ENCODE results near the gene CNTRL. TPM values are rescaled to one million over a fixed set of nuclear protein-coding genes. Genes with fewer than 3 reads are reported as not detected.
"Not testable (repeated sequence)": the region's sequence is repeated elsewhere in the genome, so short reads cannot be mapped to it uniquely, and the experiment has no call there.

CNTRL gene
- total and polyA plus RNA-seq, 2 donors (not counting 1 experiment from before 2014, with no cell fraction given), result 40.0 to 146 TPM

- H3K9me3 Mint-ChIP-seq (ENCODE audit: insufficient read depth); H3K36me3 ChIP-seq (replicated peaks in 1 of 2; ENCODE audit: control extremely low read depth in 1 of 2, control insufficient read depth in 1 of 2, extremely low read depth in 1 of 2, insufficient read depth in 2 of 2, low read length in 1 of 2); H3K27ac ChIP-seq (ENCODE audit: low read length in 2 of 2); H3K27ac Mint-ChIP-seq; H3K79me2 ChIP-seq (ENCODE audit: control insufficient read depth, insufficient read depth, low read length); H3K4me3 Mint-ChIP-seq; H4K20me1 ChIP-seq (ENCODE audit: control insufficient read depth, insufficient read depth, low read length, poor library complexity, severe bottlenecking); intact Hi-C loops (cut with micrococcal nuclease); H3K4me1 Mint-ChIP-seq; H3K4me2 ChIP-seq (replicated peaks; ENCODE audit: low read depth, low read length, poor library complexity, severe bottlenecking); ATAC-seq (ENCODE audit: low read depth); H2AFZ ChIP-seq (ENCODE audit: insufficient read depth, low read depth, low read length, poor library complexity, severe bottlenecking); H3K4me1 ChIP-seq (ENCODE audit: control insufficient read depth in 2 of 2, insufficient read depth in 2 of 2, low read length in 2 of 2); H3K9ac ChIP-seq (ENCODE audit: low read length); H3K27me3 Mint-ChIP-seq; POLR2A ChIA-PET; H3K4me3 ChIP-seq (ENCODE audit: control extremely low read depth in 1 of 5, extremely low read depth in 1 of 5, insufficient read depth in 1 of 5, low read depth in 2 of 5, low read length in 4 of 5); H3K9me3 ChIP-seq (ENCODE audit: control extremely low read depth in 1 of 3, control insufficient read depth in 2 of 3, insufficient read depth in 1 of 3, low read length in 2 of 3); H3K27me3 ChIP-seq (replicated peaks in 1 of 4; ENCODE audit: control extremely low read depth in 1 of 4, control insufficient read depth in 3 of 4, insufficient read depth in 4 of 4, low read length in 3 of 4); DNase-seq: not testable (repeated sequence)
- CTCF ChIA-PET, result interaction anchor here (0.5 to 2.3 kb wide), 6 partner anchors 12 to 339 kb away, joined by 3 to 8 read pairs (median 3); no protein-coding TSS in a partner anchor
Measured at GRCh38 chr9:121035717-121036116, 39.0 kb upstream of the CNTRL start.

- H3K9me3 ChIP-seq (ENCODE audit: control extremely low read depth in 1 of 3, control insufficient read depth in 2 of 3, insufficient read depth in 1 of 3, low read length in 2 of 3), result no peaks in the 10 kb centered on the region
- H4K20me1 ChIP-seq (ENCODE audit: control insufficient read depth, insufficient read depth, low read length, poor library complexity, severe bottlenecking), result no peaks in the 10 kb centered on the region
- WGBS (ENCODE audit: insufficient coverage), result no CpG with 5 or more reads among the region's 2 CpGs
- no peak overlapping the region for H3K27ac ChIP-seq (ENCODE audit: low read length in 2 of 2)
- no peaks in the 10 kb centered on the region for H3K27me3 ChIP-seq (replicated peaks in 1 of 4; ENCODE audit: control extremely low read depth in 1 of 4, control insufficient read depth in 3 of 4, insufficient read depth in 4 of 4, low read length in 3 of 4)
- Mint-ChIP-seq H3K4me1 (no peaks in the 10 kb centered on the region), H3K27me3 (no peaks in the 10 kb centered on the region), H3K4me3 (no peak overlapping the region), H3K9me3 (ENCODE audit: insufficient read depth) (no peaks in the 10 kb centered on the region), H3K27ac (no peak overlapping the region)
- ChIA-PET POLR2A (no interaction called here), CTCF (interaction anchor here (1.0 kb wide), 1 partner anchor 22 kb away, joined by 3 read pairs; no protein-coding TSS in a partner anchor)
- intact Hi-C loops (cut with micrococcal nuclease), result no loop called here
- no peak overlapping the region for H3K4me2 ChIP-seq (replicated peaks; ENCODE audit: low read depth, low read length, poor library complexity, severe bottlenecking)
- no peaks in the 10 kb centered on the region for H3K4me1 ChIP-seq (ENCODE audit: control insufficient read depth in 2 of 2, insufficient read depth in 2 of 2, low read length in 2 of 2)
- H3K9ac ChIP-seq (ENCODE audit: low read length), result no peak overlapping the region
- no peaks in the 10 kb centered on the region for H3K79me2 ChIP-seq (ENCODE audit: control insufficient read depth, insufficient read depth, low read length)
- DNase-seq (no peak), ATAC-seq (ENCODE audit: low read depth) (no peak)
- TF ChIP-seq CTCF (IDR thresholded peaks at IDR 0.05) (no peak), EZH2 (IDR thresholded peaks at IDR 0.05; ENCODE audit: borderline replicate concordance, insufficient read depth, low read depth, low read length, poor library complexity, severe bottlenecking) (no peak)
- H3K36me3 ChIP-seq (replicated peaks in 1 of 2; ENCODE audit: control extremely low read depth in 1 of 2, control insufficient read depth in 1 of 2, extremely low read depth in 1 of 2, insufficient read depth in 2 of 2, low read length in 1 of 2), result no peaks in the 10 kb centered on the region
- H2AFZ ChIP-seq (ENCODE audit: insufficient read depth, low read depth, low read length, poor library complexity, severe bottlenecking), result no peak overlapping the region
- no peak overlapping the region for H3K4me3 ChIP-seq (ENCODE audit: control extremely low read depth in 1 of 5, extremely low read depth in 1 of 5, insufficient read depth in 1 of 5, low read depth in 2 of 5, low read length in 4 of 5)
Measured at GRCh38 chr9:121038362-121038761, 36.4 kb upstream of the CNTRL start.
